Neural progenitor cell (in vitro differentiated cells): ENCODE results near the gene CRTC2. TPM values are rescaled to one million over a fixed set of nuclear protein-coding genes. Genes with fewer than 3 reads are reported as not detected.

ENCODE experiments used
- DNase-seq: peaks from one replicate; pipeline ENCODE4 v3.0.0-alpha.2; 2016; ENCODE audit warnings: low spot score
- H2AFZ ChIP-seq: fragments of 200-600 bp; sonication (generic); replicated peaks from 2 replicates; pipeline ENCODE4 v1.6.1; 2016; ENCODE audit warnings: antibody characterized with exemption
- H3F3A ChIP-seq: fragments of 200-600 bp; sonication (generic); 2 replicates; pipeline ENCODE4 v1.6.1; 2016; ENCODE audit warnings: antibody characterized with exemption, low read depth
- H3K27ac ChIP-seq: fragments of 200-600 bp; sonication (generic); 2 replicates; pipeline ENCODE4 v1.5.1; 2016; ENCODE audit warnings: mild to moderate bottlenecking
- H3K27me3 ChIP-seq: fragments of 200-600 bp; sonication (generic); 2 replicates; pipeline ENCODE4 v1.6.1; 2016; ENCODE audit warnings: mild to moderate bottlenecking, moderate library complexity
- H3K36me3 ChIP-seq: fragments of 200-600 bp; sonication (generic); 2 replicates; pipeline ENCODE4 v1.5.1; 2016
- H3K4me1 ChIP-seq: fragments of 200-600 bp; sonication (generic); 2 replicates; pipeline ENCODE4 v1.6.1; 2016; ENCODE audit warnings: mixed run types
- H3K4me2 ChIP-seq: fragments of 200-600 bp; sonication (generic); 2 replicates; pipeline ENCODE4 v1.6.1; 2016
- H3K4me3 ChIP-seq: fragments of 200-600 bp; sonication (generic); 2 replicates; pipeline ENCODE4 v1.5.1; 2016
- H3K79me2 ChIP-seq: fragments of 200-600 bp; sonication (generic); 2 replicates; pipeline ENCODE4 v1.6.1; 2016; ENCODE audit warnings: low read depth
- H3K9ac ChIP-seq: fragments of 200-600 bp; sonication (generic); 2 replicates; pipeline ENCODE4 v1.6.1; 2016
- H3K9me3 ChIP-seq: fragments of 200-600 bp; sonication (generic); 2 replicates; pipeline ENCODE4 v1.5.1; 2016; ENCODE audit warnings: low read depth
- H4K20me1 ChIP-seq: fragments of 200-600 bp; sonication (generic); 2 replicates; pipeline ENCODE4 v1.6.1; 2016; ENCODE audit warnings: low read depth
- H3K27ac Mint-ChIP-seq: 3 replicates; pipeline ENCODE4 v1.8.0; 2021; ENCODE audit warnings: mixed read lengths
- H3K27me3 Mint-ChIP-seq: 2 replicates; pipeline ENCODE4 v1.8.0; 2022; ENCODE audit warnings: low read depth, mild to moderate bottlenecking, inconsistent platforms, moderate library complexity, mixed read lengths; ENCODE audit not compliant: insufficient read depth
- H3K36me3 Mint-ChIP-seq: 3 replicates; pipeline ENCODE4 v1.8.0; 2021; ENCODE audit warnings: mixed read lengths
- H3K4me1 Mint-ChIP-seq: 3 replicates; pipeline ENCODE4 v1.8.0; 2021; ENCODE audit warnings: mixed read lengths
- H3K4me3 Mint-ChIP-seq: 3 replicates; pipeline ENCODE4 v1.8.0; 2021; ENCODE audit warnings: mild to moderate bottlenecking, moderate library complexity, mixed read lengths
- H3K9me3 Mint-ChIP-seq: 3 replicates; pipeline ENCODE4 v1.8.0; 2020; ENCODE audit warnings: mixed read lengths
- EZH2 ChIP-seq: fragments of 200-600 bp; sonication (generic); IDR thresholded peaks from 2 replicates; pipeline ENCODE4 v1.6.1; 2017; ENCODE audit warnings: antibody characterized with exemption, mild to moderate bottlenecking, moderate library complexity
- EZH2phosphoT487 ChIP-seq: fragments of 200-600 bp; sonication (generic); IDR thresholded peaks from 2 replicates; pipeline ENCODE4 v1.6.1; 2017; ENCODE audit warnings: antibody characterized with exemption
- total RNA-seq: library from RNA; depleted of rRNA; stranded (reverse); fragments of >200 nt; gene quantifications from 2 replicates; pipeline ENCODE4 v1.2.3, GENCODE V29; 2015; ENCODE audit warnings: low replicate concordance
- TF ChIP-seq, protein P1 (sequence below): fragments of 200-600 bp; sonication (generic); IDR thresholded peaks from 2 replicates; pipeline ENCODE4 v1.5.1; 2017; ENCODE audit warnings: antibody characterized with exemption, mild to moderate bottlenecking

Gene CRTC2
- total RNA-seq, 1 donor from 2014 or later, result 6.7 TPM

DNA sequence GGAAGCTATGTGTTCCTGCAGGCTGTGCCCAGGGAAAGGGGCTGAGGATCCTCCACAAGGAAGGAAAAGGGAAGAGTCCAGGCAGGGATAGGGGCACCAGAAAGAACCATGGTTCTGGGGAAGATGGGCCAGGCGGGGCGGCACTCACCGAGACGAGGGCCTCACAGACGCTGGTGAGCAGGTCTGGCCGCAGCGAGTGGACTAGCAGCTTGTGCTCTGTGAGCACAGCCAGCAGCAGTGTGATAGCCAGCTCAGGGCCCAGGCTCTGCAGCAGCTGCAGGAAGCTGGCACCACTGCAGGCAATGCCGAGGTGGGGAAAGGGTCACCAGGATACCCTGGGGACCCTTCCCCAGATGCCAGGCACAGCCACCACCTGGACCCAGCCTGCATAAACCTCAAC, 17.7 kb downstream of the CRTC2 start:
- Mint-ChIP-seq H3K4me1 (peaks cover 11% of the 10 kb centered on the region), H3K27me3 (peaks cover 4% of the 10 kb centered on the region), H3K27ac (no peak overlapping the region), H3K36me3 (peaks cover 34% of the 10 kb centered on the region), H3K4me3 (no peak overlapping the region), H3K9me3 (no peaks in the 10 kb centered on the region)
- Histone ChIP-seq H3K9me3 (no peaks in the 10 kb centered on the region), H3K36me3 (no peaks in the 10 kb centered on the region), H3K4me2 (no peak overlapping the region), H3K27ac (no peak overlapping the region), H3K9ac (no peak overlapping the region), H3F3A (peaks cover 9% of the 10 kb centered on the region), H3K79me2 (peaks cover 14% of the 10 kb centered on the region), H3K4me1 (peaks cover 5% of the 10 kb centered on the region), H4K20me1 (no peaks in the 10 kb centered on the region), H3K27me3 (no peaks in the 10 kb centered on the region), H2AFZ (no peak overlapping the region), H3K4me3 (no peak overlapping the region)
- no peak for DNase-seq
- TF ChIP-seq EZH2 (no peak), EZH2phosphoT487 (no peak)
- TF ChIP-seq, protein P1, sequence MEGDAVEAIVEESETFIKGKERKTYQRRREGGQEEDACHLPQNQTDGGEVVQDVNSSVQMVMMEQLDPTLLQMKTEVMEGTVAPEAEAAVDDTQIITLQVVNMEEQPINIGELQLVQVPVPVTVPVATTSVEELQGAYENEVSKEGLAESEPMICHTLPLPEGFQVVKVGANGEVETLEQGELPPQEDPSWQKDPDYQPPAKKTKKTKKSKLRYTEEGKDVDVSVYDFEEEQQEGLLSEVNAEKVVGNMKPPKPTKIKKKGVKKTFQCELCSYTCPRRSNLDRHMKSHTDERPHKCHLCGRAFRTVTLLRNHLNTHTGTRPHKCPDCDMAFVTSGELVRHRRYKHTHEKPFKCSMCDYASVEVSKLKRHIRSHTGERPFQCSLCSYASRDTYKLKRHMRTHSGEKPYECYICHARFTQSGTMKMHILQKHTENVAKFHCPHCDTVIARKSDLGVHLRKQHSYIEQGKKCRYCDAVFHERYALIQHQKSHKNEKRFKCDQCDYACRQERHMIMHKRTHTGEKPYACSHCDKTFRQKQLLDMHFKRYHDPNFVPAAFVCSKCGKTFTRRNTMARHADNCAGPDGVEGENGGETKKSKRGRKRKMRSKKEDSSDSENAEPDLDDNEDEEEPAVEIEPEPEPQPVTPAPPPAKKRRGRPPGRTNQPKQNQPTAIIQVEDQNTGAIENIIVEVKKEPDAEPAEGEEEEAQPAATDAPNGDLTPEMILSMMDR, result no peak

DNA sequence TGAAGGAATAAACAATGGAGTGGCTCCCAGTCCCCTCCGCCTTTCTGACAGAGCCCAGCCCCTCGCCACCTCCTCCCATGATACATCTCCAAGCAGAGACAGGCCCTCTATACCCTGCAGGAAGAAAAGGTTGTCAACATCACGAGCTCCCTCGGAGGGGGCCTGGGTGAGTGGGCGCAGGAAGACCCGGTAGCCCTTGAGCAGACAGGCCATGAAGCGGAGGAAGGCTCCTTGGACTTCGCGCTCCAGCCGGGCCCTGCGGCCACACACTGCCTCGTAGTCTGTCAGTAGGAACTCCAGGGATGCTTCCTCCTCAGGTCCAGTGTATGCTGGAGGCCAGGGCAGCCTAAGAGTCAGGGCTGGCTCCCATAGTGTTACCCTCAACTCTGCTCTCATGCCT, 18.9 kb downstream of the CRTC2 start:
- Mint-ChIP-seq H3K36me3 (peaks cover 33% of the 10 kb centered on the region), H3K27me3 (peaks cover 2% of the 10 kb centered on the region), H3K4me3 (no peak overlapping the region), H3K4me1 (peaks cover 2% of the 10 kb centered on the region), H3K9me3 (no peaks in the 10 kb centered on the region), H3K27ac (no peak overlapping the region)
- no peak overlapping the region for H3K27ac ChIP-seq
- H3K4me3 ChIP-seq, result no peak overlapping the region
- no peak for TF ChIP-seq EZH2phosphoT487
- no peaks in the 10 kb centered on the region for H3K4me1 ChIP-seq
- no peak overlapping the region for H2AFZ ChIP-seq
- no peaks in the 10 kb centered on the region for H3K36me3 ChIP-seq
- H3K4me2 ChIP-seq, result no peak overlapping the region
- H4K20me1 ChIP-seq, result no peaks in the 10 kb centered on the region
- peaks cover 1% of the 10 kb centered on the region for H3K79me2 ChIP-seq
- H3K27me3 ChIP-seq, result no peaks in the 10 kb centered on the region
- no peak overlapping the region for H3K9ac ChIP-seq
- no peaks in the 10 kb centered on the region for H3K9me3 ChIP-seq
- H3F3A ChIP-seq, result no peaks in the 10 kb centered on the region
- no peak for DNase-seq

- Mint-ChIP-seq H3K9me3 (no peaks in the 10 kb centered on the region), H3K36me3 (peaks cover 36% of the 10 kb centered on the region), H3K4me1 (no peaks in the 10 kb centered on the region), H3K4me3 (no peak overlapping the region), H3K27me3 (peaks cover 2% of the 10 kb centered on the region), H3K27ac (no peak overlapping the region)
- Histone ChIP-seq H3K36me3 (no peaks in the 10 kb centered on the region), H3K4me2 (no peak overlapping the region), H3K27me3 (no peaks in the 10 kb centered on the region), H2AFZ (no peak overlapping the region), H3K9me3 (no peaks in the 10 kb centered on the region), H3K9ac (no peak overlapping the region), H4K20me1 (no peaks in the 10 kb centered on the region), H3F3A (no peaks in the 10 kb centered on the region), H3K27ac (no peak overlapping the region), H3K4me1 (no peaks in the 10 kb centered on the region), H3K79me2 (no peaks in the 10 kb centered on the region), H3K4me3 (no peak overlapping the region)
- TF ChIP-seq EZH2 (no peak), EZH2phosphoT487 (no peak)
- TF ChIP-seq, protein P1, result no peak
- DNase-seq, result no peak
These were observed 19.4 kb downstream of the CRTC2 start for GRCh38 chr1:153938996-153939395.

DNA sequence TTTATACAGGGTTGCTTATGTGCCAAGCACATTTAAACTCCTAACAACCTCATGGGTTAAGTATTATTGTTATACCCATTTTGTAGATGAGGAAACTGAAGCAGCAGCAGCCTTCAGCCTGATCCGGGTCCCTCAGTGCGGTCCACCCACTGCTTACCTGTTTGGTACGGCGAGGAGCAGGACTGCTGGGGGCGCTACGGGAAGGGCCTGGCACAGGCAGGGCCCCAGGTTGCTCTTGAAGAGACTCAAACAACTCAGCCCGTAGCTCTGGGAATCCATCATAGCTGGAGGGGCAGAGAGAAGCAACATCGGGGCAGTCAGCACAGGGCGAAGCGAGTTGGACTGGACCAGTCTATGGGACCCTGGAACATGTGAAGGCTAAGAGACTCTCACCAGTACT, 21.1 kb downstream of the CRTC2 start:
- Mint-ChIP-seq H3K4me1 (no peaks in the 10 kb centered on the region), H3K9me3 (no peaks in the 10 kb centered on the region), H3K36me3 (peaks cover 33% of the 10 kb centered on the region), H3K4me3 (no peak overlapping the region), H3K27ac (no peak overlapping the region), H3K27me3 (peaks cover 2% of the 10 kb centered on the region)
- H3K79me2 ChIP-seq, result no peaks in the 10 kb centered on the region
- no peak overlapping the region for H3K4me3 ChIP-seq
- no peak overlapping the region for H3K9ac ChIP-seq
- H3F3A ChIP-seq, result no peaks in the 10 kb centered on the region
- no peaks in the 10 kb centered on the region for H3K27me3 ChIP-seq
- H3K4me2 ChIP-seq, result no peak overlapping the region
- H3K4me1 ChIP-seq, result no peaks in the 10 kb centered on the region
- DNase-seq, result no peak
- no peak overlapping the region for H3K27ac ChIP-seq
- H2AFZ ChIP-seq, result no peak overlapping the region
- no peaks in the 10 kb centered on the region for H4K20me1 ChIP-seq
- TF ChIP-seq EZH2 (no peak), EZH2phosphoT487 (no peak)
- TF ChIP-seq, protein P1, result no peak
- no peaks in the 10 kb centered on the region for H3K9me3 ChIP-seq
- H3K36me3 ChIP-seq, result no peaks in the 10 kb centered on the region
